NB4 (cell line): ENCODE data around the gene TEX14.

ENCODE experiments used
- POLR2A ChIP-seq: IDR thresholded peaks from 2 replicates; pipeline ENCODE4 v1.6.1; 2011; ENCODE audit warnings: mild to moderate bottlenecking; ENCODE audit not compliant: insufficient read length; ENCODE audit errors: extremely low read depth
- TF ChIP-seq, protein P1 (sequence below): IDR thresholded peaks from one replicate; pipeline ENCODE4 v1.5.1; 2012; ENCODE audit warnings: low read depth, low read length

DNA sequence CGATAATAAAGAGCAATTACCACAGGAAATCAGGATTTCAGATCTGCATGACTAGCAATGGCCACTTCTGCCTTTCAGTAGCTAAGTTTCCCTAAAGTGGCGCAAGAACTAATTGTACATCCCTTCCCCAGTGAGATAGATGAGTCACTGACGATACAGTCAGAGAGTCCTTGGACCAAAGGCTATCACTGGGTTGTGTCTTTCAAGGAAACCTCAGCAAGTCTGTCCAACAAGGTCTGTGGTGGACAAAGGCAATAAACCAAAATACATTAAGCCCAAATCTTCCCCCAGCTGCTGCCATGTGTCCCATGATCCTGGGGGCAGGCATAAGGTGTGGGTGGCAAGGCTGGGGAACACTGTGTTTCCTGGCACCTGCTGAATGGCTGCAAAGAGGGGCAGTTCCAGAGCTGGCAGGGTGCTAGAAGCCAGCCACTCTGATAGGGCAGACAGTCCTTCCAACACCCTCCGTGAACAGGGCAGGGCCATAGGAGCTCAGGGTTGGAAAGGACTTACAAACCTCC is 156.9 kb downstream of the TEX14 start:
- TF ChIP-seq, protein P1, sequence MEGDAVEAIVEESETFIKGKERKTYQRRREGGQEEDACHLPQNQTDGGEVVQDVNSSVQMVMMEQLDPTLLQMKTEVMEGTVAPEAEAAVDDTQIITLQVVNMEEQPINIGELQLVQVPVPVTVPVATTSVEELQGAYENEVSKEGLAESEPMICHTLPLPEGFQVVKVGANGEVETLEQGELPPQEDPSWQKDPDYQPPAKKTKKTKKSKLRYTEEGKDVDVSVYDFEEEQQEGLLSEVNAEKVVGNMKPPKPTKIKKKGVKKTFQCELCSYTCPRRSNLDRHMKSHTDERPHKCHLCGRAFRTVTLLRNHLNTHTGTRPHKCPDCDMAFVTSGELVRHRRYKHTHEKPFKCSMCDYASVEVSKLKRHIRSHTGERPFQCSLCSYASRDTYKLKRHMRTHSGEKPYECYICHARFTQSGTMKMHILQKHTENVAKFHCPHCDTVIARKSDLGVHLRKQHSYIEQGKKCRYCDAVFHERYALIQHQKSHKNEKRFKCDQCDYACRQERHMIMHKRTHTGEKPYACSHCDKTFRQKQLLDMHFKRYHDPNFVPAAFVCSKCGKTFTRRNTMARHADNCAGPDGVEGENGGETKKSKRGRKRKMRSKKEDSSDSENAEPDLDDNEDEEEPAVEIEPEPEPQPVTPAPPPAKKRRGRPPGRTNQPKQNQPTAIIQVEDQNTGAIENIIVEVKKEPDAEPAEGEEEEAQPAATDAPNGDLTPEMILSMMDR: no peak
- TF ChIP-seq POLR2A: no peak
